HG02642 (cell line): ENCODE results near the gene ENOSF1.

Experiments
- ATAC-seq: cut with Tn5 transposase; IDR thresholded peaks from one replicate; pipeline ENCODE4 v1.9.1; 2021; ENCODE audit warnings: mild to moderate bottlenecking; ENCODE audit not compliant: unreplicated experiment, poor library complexity

Gene ENOSF1

DNA sequence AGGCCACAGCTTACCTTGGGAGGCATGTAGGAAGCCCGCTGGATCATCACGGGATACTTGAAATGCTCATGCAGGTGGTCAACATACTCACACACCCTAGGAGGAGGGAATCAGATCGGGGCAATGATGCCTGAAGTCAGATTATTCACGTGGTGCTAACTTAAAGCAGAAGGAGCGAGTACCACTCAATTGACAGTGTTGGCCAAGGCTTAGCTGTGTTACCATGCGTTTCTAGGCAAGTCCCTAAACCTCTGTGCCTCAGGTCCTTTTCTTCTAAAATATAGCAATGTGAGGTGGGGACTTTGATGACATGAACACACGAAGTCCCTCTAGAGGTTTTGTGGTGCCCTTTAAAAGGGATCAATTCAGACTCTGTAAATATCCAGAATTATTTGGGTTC, 37.1 kb downstream of the ENOSF1 start:
- no peak for ATAC-seq

DNA sequence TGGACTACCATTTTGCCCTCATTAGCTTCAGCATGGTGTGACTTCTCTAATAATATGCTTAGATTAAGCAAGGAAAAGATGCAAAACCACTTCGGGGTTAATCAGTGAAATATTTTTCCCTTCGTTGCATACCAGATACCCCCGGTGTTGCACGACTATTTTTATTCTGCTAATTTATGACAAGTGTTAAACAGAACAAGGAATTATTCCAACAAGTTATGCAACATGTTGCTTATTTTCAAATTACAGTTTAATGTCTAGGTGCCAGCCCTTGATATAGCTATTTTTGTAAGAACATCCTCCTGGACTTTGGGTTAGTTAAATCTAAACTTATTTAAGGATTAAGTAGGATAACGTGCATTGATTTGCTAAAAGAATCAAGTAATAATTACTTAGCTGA, 38.7 kb downstream of the ENOSF1 start:
- ATAC-seq, result no peak

DNA sequence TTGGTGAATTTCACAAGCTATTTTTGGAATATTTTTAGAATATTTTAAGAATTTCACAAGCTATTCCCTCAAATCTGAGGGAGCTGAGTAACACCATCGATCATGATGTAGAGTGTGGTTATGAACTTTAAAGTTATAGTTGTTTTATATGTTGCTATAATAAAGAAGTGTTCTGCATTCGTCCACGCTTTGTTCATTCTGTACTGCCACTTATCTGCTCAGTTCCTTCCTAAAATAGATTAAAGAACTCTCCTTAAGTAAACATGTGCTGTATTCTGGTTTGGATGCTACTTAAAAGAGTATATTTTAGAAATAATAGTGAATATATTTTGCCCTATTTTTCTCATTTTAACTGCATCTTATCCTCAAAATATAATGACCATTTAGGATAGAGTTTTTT, 39.1 kb downstream of the ENOSF1 start:
- ATAC-seq, result no peak

DNA sequence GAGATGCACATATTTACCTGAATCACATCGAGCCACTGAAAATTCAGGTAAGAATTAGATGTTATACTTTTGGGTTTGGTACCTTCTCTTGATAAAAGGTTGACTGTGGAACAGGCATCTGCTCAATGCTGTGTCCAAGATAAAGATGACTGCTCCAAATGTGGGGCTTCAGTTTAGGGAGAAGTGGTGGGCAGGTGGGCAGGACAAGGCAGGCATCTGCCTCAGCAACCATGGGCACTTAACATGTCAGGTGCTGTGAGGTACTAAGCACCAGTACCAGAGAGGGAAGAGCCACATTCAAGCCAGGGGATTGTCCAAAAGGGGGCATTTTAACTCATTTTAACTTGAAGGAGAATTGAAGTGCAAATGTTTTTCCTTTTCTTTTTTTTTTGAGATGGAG, 41.0 kb downstream of the ENOSF1 start:
- no peak for ATAC-seq

DNA sequence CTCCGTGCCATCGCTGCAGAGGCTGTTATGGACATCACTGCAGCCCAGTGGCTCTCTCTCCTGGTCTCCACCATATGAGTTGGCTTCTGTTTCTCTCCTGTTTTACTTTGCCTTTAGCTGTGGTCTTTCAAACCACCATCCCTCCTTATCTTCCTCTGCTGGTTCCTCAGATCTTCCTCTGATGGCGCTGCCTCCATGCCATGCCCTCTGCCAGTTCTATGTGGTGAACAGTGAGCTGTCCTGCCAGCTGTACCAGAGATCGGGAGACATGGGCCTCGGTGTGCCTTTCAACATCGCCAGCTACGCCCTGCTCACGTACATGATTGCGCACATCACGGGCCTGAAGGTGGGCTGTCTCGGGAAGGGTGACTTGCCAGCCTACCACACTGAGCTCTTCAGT, 41.9 kb downstream of the ENOSF1 start:
- ATAC-seq, result no peak

DNA sequence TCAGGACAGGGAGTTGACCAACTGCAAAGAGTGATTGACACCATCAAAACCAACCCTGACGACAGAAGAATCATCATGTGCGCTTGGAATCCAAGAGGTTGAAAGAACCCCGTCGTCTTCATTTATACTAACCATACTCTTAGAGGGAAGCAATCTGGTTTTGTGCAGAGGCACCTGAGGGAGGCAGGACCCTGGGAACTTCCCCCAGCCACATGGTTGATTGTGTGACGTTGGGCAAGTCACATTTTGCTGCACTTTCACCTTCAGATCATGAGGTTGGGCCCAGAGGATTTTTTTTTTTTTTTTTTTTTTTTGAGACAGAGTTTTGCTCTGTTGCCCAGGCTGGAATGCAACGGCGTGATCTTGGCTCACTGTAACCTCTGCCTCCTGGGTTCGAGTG, 43.4 kb downstream of the ENOSF1 start:
- no peak for ATAC-seq

DNA sequence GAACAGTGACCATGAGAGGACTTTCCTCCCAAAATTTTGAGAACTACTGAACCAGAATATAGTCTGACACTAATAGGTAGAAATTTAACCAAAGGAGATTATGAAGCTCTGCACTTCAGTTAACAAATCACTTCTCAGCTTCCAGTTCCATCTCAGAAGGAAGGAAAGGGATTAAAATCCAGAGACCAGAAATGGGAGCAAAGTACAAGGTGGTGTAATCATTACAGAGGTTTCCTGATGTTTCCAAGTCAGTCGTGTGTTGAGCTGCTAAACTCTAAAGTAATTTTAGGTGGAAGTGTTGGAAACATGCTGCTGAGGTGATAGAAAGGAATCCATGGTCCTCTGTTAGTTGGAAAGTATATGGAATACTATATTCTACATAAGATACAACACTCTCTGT, 44.2 kb downstream of the ENOSF1 start:
- no peak for ATAC-seq

DNA sequence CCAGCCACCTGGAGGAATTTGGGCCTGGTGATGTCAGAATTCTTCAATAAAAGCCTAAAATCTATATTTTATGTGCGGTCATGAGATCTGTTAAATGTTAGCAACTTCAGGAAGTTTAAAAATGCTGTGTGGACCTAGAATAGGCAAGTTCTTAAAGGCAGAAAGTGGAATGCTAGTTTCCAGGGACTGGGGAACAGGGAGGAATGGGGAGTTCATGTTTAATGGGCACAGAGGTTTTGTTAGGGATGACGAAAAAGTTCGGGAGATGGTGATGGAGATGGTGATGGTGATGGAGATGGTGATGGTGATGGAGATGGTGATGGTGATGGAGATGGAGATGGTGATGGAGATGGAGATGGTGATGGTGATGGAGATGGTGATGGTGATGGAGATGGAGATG, 45.8 kb downstream of the ENOSF1 start:
- no peak for ATAC-seq

DNA sequence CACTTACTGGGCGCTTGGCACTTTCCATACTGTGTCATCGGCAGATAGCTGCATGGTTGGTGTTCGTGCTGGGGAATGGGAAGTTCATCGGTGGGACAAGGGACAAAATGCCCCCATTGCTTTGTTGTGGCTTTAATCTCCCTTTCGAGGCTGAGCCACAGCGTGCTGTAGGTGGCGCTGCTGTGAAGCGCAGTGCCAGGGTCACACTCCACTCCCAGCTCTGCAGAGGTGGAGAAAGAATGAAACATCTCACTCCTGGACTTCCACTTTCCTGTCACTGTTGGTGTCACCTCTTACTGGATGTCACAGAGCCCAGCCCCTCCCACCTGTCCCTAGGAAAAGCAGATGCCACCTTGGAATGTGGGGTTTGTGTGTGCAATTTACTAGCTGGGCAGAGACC, 46.3 kb downstream of the ENOSF1 start:
- ATAC-seq, result no peak

DNA sequence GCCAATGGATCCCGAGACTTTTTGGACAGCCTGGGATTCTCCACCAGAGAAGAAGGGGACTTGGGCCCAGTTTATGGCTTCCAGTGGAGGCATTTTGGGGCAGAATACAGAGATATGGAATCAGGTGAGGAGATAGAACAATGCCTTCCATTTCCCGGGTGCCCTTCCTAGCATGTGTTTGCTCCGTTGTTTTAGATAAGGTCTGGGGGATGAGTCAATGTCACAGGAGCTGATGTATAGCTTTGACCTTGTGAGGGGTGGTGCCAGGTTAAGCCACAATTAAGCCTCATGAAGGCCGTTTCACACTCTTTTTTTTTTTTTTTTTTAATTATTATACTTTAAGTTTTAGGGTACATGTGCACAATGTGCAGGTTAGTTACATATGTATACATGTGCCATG, 50.2 kb downstream of the ENOSF1 start:
- no peak for ATAC-seq

DNA sequence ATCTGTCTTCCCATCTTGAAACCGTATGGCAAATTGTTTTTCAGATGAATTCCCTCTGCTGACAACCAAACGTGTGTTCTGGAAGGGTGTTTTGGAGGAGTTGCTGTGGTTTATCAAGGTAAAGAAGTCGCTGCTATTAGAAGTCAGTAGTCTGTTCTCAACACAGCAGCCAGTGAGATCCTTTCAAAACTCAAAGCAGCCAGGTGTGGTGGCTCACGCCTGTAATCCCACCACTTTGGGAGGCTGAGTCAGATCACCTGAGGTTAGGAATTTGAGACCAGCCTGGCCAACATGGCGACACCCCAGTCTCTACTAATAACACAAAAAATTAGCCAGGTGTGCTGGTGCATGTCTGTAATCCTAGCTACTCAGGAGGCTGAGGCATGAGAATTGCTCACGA, 52.8 kb downstream of the ENOSF1 start:
- no peak for ATAC-seq

DNA sequence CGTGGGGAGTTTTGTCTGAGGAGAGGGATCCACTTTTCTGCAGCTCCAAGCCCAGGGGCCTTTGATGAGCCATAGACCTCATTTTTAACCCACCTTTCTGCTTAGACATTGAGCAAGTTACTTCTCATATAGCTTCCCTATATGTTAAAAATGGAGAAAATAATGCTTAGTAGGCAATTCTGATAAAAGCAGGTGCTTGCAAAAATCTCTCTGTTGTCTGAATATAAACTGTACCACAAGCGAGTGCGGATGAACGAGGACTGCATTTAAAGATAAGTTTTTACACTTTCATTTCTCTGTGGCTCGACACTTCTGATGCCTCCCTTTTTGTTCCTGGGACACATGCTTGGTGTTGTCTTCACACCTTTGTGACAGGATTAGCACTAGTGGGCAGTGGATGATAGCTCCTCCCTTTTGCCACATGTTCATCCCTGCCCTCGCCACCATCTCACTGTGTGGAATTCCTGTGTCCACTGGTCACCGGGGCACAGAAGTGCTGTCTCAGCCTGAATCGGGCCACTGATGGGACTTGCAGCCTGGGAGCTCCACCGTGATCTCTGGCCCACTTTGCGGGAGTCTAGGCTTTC, 53.4 kb downstream of the ENOSF1 start:
- ATAC-seq, result no peak

DNA sequence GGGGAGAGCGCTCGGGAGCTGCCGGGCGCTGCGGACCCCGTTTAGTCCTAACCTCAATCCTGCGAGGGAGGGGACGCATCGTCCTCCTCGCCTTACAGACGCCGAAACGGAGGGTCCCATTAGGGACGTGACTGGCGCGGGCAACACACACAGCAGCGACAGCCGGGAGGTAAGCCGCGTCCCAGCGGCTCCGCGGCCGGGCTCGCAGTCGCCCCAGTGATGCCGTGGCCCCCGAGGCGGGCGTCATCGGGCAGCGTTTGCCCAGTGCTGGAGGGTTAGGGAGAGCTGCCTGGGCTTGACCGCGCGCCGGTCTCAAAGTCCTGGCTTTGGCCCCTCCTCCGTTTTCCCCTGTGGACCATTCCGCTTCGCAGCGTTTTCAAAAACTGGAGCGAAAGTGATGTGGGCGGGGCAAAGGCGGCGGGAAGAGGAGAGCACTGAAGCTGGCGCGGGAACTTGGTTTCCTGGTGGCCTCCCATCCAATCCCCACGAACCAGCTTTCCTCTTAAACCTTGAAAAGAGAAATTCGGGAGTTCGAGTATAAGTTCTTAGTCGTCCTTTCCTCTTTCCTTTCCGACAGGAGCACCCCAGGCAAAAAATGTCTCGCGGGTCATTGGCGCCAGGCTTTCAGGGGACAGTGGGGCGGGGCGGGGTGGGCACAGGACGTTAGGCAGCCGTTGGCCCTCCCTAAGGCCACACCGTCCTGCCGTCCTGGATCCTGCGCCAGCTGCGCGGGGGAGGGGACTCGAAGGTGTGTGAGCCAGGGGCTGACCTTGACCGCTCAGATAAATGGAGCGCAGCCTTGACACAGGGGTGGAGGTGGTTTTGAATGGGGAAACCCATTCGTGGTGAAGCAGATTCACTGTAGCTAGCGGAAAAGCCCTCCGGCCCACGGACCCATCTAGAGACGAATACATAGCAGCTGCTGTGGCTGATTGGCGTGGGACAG, 54.2 kb downstream of the ENOSF1 start:
- ATAC-seq, result peak; percentile 67

DNA sequence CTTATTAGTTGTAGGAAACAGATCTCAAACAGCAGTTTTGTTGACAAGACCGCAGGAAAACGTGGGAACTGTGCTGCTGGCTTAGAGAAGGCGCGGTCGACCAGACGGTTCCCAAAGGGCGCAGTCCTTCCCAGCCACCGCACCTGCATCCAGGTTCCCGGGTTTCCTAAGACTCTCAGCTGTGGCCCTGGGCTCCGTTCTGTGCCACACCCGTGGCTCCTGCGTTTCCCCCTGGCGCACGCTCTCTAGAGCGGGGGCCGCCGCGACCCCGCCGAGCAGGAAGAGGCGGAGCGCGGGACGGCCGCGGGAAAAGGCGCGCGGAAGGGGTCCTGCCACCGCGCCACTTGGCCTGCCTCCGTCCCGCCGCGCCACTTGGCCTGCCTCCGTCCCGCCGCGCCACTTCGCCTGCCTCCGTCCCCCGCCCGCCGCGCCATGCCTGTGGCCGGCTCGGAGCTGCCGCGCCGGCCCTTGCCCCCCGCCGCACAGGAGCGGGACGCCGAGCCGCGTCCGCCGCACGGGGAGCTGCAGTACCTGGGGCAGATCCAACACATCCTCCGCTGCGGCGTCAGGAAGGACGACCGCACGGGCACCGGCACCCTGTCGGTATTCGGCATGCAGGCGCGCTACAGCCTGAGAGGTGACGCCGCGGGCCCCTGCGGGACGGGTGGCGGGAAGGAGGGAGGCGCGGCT, 55.0 kb downstream of the ENOSF1 start, which contains the start of gene TYMS:
Gene TYMS (plus strand): TSS at position 343 of the 690 bp plus-strand sequence. CDS start 90 bp downstream, at position 433.
- peak; percentile 58 for ATAC-seq

DNA sequence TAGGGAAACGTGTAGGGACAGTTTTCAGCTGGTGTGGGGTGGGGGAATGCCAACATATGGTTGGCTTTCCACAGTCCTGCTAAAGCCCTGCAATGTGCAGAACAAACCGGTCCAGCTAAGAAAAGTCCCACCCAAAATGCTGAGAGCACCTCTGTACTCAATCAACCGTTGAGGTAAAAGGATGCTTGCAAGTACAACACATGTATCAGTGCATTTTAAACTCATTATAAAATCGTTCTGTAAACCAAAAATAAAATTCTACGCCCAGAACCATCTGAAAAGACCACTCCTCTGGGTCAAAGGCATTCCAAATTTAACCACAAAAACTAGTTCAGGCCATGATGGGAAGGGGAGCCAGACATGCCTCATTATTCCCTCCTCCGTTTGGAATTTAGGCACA, 57.0 kb downstream of the ENOSF1 start:
- ATAC-seq, result no peak

DNA sequence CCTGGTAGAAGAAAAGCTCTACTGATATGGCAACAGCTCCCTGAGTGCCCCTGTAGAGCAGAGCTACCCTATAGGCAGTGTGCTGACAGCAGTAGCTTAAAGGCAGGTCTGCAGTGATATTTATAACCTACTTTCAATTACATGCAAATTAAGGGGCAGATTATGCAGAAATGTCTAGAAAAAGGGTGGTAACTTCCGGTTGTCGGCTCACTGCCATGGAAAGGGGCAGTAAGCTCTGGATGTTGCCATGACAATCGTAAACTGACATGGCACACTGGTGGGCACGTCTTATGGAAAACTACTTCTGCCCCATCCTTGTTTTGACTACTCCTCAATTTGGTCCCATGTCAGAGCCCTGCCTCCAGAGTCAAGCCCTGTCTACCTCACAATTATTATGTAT, 57.8 kb downstream of the ENOSF1 start:
- ATAC-seq, result no peak

DNA sequence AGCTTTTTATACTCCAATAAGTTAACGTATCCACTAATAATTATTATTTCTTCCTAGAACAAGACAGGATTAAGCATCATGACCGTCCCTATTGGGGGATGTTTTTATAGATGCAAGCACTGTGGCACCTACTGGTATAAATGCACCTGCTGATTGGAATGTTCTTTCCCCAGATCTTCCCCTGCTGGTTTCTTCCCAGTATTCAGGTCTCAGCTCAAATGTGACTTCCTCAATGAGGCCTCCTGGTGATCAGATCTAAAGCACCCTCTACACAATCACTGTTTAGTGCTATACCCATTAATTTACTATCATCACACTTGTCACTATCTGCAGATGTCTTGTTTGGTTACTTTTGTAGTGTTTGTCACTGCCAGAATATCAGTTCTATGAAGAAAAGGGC, 58.9 kb downstream of the ENOSF1 start:
- ATAC-seq, result no peak

DNA sequence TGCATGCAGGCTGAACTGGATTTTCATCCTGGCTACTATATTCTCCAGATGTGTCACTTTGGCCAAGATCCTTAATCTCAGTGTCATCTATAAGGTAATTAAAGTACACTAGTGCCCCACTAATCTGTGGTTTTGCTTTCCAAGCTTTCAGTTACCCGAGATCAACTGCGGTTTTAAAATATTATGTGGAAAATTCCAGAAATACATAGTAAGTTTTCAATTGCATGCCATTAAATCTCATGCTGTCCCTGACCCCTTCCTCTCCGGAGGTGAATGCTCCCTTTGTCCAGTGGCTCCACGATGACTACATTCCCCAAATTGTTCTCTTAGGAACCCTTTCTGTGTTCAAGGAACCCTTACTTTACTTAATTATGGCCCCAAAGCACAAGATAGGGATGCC, 60.3 kb downstream of the ENOSF1 start:
- no peak for ATAC-seq

DNA sequence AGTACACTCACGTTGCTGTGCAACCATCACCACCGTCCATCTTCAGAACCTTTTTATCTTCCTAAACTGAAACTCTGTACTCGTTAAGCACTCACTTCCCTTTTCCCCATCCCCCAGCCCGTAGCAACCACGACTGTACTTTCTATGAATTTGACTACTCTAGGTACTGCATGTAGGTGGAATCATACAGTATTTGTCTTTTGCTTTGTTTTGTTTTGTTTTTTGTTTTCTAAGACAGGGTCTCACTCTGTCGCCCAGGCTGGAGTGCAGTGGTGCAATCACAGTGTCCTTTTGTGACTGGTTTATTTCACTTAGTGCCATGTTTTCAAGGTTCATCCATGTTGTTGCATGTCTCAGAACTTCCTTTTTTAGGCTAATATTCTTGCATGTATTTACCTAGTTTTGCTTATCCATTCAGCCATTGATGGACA, 62.0 kb downstream of the ENOSF1 start:
- ATAC-seq, result peak; percentile 97

DNA sequence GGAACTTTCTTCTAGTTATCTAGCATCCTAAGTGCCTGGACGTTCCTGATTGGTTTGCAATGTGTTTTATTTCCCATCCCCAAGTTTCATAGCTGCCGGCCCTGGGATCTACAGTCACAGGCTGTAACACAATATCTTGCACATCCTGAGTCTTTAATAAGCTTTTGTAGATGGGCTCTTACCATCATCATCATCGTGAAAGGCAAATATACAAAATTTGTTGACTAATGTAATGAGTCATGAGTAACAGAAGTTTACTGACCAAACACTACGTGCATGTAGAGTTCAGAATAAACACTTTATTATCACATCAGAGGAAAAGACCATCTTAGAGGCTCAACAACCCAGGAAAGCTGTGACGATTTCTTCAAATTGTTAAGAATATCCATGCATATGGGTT, 63.1 kb downstream of the ENOSF1 start:
- ATAC-seq, result no peak

DNA sequence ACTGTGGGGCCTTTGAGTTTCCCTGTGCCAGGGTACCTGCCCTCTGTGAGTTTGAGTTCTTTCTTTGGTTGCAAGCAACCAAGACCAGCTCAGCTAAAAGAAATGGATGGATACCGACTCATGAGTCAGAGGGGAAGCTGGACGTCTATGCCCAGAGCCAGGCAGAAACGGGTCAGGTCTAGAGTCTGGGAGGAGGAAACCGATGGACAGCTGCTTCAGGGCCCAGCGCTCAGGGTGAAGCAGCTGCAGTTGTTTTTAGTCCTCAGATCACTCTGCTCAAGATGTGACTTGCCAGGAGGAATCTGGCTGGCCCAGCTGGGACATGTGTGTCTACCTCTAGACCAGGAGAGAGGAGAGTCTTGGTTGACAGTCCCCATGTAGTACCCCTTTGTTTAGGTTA, 65.1 kb downstream of the ENOSF1 start:
- no peak for ATAC-seq
